ENCODE data around the gene TSPAN17.

The TSPAN17 gene

GRCh38 chr5:176621661-176622079, 25.6 kb upstream of the TSPAN17 start:
- no peak for DNase-seq

GRCh38 chr5:176624142-176624541, 23.1 kb upstream of the TSPAN17 start:
- no peak for DNase-seq

- DNase-seq = peak; percentile 77
These were observed 22.3 kb upstream of the TSPAN17 start for GRCh38 chr5:176624938-176625337.

DNA sequence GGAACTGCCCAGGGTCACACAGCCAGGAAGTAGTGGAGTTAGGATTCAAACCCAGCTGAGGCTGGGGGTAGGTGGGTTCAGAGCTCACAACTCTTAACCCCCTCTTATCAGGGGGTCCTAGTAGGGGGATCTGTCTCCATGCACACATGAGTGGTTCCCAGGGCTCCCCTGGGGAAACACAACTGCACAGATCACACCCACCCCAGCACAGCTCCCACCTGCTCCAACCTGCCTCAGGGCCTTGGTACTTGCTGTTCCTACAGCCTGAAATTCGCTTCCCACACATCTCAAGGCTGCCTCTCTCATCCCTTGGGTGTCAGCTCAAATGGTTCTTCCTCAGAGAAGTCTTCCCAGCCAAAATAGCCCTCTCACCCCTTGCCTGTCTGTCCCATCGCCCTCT, 21.8 kb upstream of the TSPAN17 start:
- DNase-seq = no peak

DNA sequence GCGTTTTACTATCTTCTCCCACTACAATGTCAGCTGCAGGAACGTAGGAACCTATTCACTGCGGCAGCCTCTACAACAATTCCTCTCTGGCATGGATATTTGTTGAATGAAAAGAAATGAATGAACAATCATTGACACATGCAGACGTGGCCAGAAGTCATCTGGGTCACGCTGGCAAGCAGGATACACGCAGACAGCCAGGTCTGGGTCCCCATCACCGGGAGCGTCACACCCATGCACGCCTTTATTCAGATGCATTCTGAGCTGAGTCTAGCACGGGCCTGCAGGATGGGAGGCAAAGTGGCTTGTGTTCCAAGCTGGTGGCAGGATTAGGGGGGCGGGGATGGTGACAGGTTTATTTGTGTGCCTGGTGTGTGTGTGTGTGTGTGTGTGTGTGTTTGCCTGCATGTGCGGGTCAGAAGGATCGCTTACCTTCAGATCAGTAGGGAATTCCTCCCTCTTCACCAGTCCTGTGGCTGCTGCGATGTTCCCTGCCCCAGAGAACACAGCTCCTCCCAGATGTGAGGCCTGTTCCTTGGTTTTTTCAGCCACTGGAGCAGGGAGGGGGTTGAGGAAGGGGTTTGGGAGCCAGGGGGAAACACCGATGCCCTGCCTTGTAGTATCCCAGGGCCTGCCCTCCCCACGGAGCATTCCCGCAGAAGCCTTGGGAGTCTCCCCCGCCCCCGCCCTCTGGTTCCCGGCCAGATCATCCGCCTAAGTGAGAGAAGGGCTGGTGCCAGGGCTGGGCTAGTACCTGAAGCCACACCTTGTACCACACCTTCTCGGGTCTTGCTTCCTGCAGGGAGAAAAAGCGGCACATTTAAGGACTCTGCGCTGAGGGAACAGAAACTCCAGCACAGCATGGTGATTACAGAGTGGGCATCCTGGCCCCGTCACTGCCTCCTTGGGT, 21.1 kb upstream of the TSPAN17 start:
- DNase-seq = no peak

DNA sequence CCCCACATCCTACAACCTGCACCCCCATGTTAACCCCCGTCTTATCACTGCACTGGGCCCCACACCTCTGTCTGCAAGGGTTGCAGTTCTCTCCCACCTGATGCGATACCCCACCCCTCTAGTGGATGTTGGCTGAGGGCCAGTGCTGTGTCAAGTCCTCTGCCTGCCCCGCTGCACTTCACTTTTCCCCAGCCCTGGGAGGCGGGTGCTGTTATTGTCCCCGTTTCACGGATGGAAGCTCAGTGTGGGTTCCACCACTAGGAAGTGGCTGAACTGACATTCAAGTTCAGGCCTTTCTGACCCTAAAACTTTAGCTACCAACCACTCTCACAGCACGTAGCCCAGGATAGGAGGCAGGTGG, 20.4 kb upstream of the TSPAN17 start:
- DNase-seq = no peak

- DNase-seq = no peak
These were observed 19.7 kb upstream of the TSPAN17 start for GRCh38 chr5:176627582-176627981.

DNA sequence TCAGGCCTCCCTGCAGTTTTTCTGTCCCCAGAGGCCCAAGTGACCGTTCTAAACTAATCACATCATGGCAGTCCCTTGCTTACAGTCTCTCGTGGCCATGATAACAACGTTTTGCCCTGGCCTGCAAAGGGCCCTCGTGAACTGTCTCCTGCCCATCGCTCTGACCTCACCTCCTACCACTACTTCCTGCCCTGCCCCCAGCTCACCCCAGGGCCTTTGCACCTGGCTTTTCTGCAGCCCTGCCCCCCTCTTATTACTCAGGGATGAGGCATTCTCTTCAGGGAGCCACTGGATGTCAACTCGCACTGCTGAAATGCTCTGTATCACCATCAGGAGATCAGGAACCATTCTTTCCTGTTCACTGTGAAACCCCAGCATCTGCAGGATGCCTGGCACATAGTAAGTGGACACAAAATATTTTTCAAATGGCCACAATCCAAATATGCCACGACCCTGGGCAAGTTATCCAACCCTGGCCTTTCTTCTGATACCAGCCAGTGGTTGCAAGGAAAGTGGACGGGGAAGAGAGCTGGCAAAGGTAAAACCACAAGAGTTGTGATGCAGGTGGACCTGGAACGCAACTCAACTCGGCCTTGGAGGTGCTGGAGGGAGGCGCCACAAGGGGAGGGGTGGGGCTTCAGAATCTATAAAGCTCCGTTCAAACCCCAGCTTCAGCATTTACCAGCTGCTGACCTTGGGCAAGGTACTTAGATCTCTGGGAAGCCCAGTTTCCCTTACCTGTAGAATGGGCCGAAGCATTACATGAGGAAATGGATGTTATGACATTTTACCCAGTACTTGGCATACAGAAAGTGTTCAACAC, 18.7 kb upstream of the TSPAN17 start:
- DNase-seq = no peak

DNA sequence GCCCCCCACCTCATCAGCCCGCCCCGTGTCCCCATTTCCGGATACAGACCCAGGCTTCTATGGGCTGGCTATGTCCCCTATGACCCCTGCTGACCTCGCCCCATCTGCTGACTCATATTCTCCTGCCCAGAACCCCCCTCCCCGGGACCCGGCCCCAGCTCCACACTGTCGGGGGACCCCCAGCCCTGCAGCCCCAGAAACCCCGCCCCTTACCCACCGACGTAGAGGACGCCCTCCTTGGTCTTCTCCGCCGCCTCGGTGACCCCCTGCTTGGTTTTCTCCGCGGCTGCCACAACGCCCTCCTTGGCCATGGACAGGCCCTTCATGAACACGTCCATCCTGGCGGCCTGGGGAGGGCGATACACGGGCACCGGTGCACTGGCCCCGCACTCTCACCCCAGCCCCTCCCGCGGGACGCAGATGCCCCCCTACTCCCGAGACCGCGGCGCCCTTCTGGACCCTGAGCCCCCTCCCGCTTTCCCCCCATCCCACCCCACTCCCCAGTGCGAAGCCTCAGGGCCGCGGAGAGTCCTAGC, 17.9 kb upstream of the TSPAN17 start:
- DNase-seq = no peak

DNA sequence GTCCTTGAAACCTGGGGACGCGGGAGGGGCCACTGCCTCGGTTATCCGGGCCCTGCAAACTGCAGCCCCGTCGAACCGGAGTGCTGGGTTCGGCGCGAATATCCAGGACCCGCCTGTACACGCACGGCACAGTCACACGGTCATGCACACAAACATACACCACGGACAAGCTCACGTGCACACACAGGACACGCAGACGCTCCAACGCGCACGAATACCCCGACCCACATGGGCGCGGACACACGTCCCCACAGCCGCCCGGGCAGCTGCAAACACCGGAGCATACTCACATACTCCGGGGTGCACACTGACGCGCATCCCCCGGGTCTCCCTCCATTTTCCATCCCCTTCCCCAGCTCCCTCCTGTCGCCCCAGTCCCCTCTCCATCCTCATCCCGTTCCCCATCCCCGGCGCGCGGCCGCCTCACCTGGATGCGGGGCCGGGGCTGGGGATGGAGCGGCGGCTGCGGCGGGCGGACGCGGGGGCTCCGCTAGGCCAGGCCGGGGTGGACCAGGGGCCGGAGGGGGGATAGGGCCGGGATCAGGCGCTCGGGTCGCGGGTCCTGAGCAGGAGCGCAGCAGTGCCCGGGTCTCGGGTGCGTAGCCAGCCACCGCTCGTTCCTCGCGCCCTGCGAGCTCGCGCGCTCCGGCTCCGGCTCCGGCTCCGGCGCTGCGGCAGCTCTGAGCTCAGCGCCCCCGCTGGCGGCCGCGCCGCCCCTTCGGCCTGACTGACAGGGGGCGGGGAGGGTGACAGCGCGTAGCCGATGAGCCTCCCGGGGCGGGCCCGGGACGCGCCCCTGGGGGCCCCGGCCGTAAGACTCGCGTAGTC, 17.2 kb upstream of the TSPAN17 start, which contains the start of the genes EIF4E1B and SNCB:
Gene EIF4E1B, plus strand, starts transcription at position 823 of the 828 bp plus-strand sequence. CDS start 12,113 bp downstream, outside the sequence.
Gene SNCB, minus strand, starts transcription at position 682 of the 828 bp plus-strand sequence. CDS start 880 bp downstream, outside the sequence.
- DNase-seq = no peak

DNA sequence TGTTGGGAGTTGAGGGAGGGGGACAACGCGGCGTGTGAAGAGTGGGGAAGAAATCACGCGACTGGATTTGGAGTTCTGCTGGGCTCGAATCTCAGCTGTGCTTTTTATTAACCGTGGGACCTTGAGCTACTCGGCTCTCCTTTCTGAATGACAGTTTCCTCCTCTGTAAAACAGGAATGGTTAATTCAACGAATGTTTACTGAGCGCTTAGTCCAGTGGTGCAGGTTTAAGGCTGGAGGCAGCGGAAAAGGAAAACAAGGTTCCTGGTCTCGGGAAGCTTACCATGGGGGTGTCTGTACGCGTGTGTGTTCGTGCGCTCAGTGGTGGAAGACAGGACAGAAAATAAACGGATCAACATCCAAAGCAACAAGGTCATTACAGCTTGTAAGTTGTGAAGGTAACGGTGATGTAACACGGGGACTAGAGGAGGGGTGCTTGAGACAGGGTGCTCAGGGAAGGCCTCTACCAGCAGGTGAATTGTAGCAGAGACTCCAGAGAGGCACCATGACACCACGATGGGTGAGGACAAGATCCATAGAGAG, 16.5 kb upstream of the TSPAN17 start:
- DNase-seq = no peak

- no peak for DNase-seq
These were observed 15.7 kb upstream of the TSPAN17 start for GRCh38 chr5:176631383-176632200.

- DNase-seq = no peak
These were observed 14.5 kb upstream of the TSPAN17 start for GRCh38 chr5:176632745-176633144.

DNA sequence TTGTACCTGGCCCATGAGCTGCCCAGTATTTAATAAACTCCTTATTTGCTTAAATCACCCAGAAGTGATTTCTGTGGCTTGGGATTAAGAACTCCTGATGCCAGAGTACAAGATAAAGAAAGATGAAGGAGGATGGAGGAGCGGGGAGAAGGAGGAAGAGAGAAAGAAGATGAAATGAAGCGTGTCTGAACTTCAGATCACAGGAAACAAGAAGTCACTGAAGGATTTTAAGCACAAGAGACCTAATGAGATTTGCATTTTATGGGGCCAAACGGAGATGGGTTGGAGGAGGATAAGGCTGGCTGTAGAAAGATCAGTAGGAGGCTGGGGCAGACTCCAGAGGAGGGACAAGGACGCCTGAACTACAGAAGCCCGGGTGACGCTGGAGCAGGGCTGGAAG, 13.7 kb upstream of the TSPAN17 start:
- no peak for DNase-seq

DNA sequence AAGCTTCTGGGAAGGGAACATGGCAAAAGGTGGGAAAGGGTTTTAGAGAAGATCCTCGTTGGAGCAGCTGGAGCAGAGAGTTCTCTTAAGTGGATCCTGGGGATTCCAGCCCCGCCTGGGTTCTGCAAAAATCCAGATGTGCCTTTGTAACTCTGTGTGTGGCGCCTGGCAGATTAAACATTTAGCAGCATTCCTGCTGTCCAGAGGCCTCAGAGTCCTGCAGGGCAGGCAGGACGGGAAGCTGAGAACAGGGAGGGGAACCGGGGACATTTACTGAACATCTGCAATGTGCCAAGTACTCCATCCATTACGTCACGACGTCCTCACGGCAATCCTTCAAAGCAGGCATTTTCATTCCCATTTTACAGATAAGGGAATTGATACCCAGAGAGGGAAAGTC, 10.9 kb upstream of the TSPAN17 start:
- no peak for DNase-seq

DNA sequence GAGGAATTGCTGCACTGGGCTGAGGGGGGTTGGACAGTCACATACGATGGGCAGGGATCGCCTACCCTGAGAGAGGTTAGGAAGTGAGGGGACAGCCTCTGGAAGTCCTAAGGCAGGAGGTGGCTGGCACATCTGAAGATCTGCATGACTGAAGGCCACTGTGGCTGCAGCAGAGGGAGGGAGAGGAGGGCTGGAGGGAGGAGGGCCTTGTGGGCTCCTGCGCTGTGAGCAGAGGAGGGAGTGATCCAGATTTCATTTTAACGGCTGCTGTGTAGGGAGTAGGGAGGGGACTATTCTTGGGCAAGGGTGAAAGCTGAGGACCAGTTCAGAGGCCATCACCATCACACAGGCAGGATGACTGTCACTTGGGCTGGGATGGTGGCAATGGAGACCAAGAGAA, 9.7 kb upstream of the TSPAN17 start:
- no peak for DNase-seq

GRCh38 chr5:176638437-176638836, 8.8 kb upstream of the TSPAN17 start:
- no peak for DNase-seq

DNA sequence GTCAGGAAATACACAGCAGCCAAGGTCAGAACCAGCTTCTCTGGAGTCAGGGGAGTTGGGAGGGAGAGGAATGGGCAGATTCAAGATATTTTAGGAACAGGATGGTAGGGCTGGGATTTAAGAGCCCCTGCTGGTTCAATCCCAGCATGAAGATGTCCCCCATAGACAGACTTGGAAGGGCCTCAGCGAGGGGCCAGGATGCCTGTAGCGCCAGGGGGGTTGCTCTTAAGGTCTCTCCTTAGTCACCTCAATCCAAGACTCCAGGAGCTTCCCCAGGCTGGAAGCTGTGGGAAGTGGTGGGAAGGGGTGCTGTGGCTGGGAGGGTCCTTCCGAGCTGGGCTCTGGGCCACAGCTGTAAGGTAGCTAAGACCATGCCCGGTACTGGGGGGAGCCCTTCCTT, 8.1 kb upstream of the TSPAN17 start:
- no peak for DNase-seq

- no peak for DNase-seq
These were observed 7.3 kb upstream of the TSPAN17 start for GRCh38 chr5:176639981-176640380.

GRCh38 chr5:176640616-176641015, 6.7 kb upstream of the TSPAN17 start:
- no peak for DNase-seq

Measured in NCI-H526 treated with DMSO at 0.1 percent for 48 hours (cell line).